ENCODE measurements around the gene MED26.

The MED26 gene

GRCh38 chr19:16588824-16589577 is 39.0 kb downstream of the MED26 start:
- in situ Hi-C loops (cut with MboI; ENCODE audit: low pct_unique_long_range_greater_than_20kb, low sequenced_read_pairs, unreplicated experiment): no loop called here
- TF ChIP-seq, protein P1, sequence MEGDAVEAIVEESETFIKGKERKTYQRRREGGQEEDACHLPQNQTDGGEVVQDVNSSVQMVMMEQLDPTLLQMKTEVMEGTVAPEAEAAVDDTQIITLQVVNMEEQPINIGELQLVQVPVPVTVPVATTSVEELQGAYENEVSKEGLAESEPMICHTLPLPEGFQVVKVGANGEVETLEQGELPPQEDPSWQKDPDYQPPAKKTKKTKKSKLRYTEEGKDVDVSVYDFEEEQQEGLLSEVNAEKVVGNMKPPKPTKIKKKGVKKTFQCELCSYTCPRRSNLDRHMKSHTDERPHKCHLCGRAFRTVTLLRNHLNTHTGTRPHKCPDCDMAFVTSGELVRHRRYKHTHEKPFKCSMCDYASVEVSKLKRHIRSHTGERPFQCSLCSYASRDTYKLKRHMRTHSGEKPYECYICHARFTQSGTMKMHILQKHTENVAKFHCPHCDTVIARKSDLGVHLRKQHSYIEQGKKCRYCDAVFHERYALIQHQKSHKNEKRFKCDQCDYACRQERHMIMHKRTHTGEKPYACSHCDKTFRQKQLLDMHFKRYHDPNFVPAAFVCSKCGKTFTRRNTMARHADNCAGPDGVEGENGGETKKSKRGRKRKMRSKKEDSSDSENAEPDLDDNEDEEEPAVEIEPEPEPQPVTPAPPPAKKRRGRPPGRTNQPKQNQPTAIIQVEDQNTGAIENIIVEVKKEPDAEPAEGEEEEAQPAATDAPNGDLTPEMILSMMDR (IDR thresholded peaks at IDR 0.05; ENCODE audit: extremely low read depth, insufficient read depth, missing control alignments): no peak
- no peak for DNase-seq (ENCODE audit: low spot score)

- peak; percentile 87 for DNase-seq (ENCODE audit: low spot score)
- in situ Hi-C loops (cut with MboI; ENCODE audit: low pct_unique_long_range_greater_than_20kb, low sequenced_read_pairs, unreplicated experiment): no loop called here
- TF ChIP-seq, protein P1 (IDR thresholded peaks at IDR 0.05; ENCODE audit: extremely low read depth, insufficient read depth, missing control alignments): peak; percentile 27
These were observed 39.9 kb downstream of the MED26 start for GRCh38 chr19:16587833-16588823.

- in situ Hi-C loops (cut with MboI; ENCODE audit: low pct_unique_long_range_greater_than_20kb, low sequenced_read_pairs, unreplicated experiment): no loop called here
- no peak for DNase-seq (ENCODE audit: low spot score)
- TF ChIP-seq, protein P1 (IDR thresholded peaks at IDR 0.05; ENCODE audit: extremely low read depth, insufficient read depth, missing control alignments): no peak
These were observed 40.8 kb downstream of the MED26 start for GRCh38 chr19:16586991-16587832.

DNA sequence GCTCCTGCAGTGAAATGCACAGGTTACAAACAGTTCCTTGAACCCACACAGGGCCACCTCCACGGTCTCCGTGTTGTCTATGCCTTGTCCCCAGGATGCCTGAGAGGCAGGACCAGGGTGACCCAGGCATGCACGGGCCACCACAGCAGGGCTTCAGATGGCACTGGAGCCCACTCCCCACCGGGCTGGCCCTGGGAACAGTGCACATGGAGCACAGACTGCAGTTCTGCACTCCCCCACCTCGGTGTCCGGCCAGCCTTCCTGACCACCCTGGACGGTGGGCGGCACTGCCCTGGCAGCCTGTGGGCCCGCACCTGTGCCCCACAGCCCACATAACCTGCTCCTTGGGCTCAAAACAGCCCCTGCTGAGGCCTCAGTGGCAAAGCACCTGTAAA is 41.5 kb downstream of the MED26 start:
- no peak for DNase-seq (ENCODE audit: low spot score)
- TF ChIP-seq, protein P1 (IDR thresholded peaks at IDR 0.05; ENCODE audit: extremely low read depth, insufficient read depth, missing control alignments): no peak
- in situ Hi-C loops (cut with MboI; ENCODE audit: low pct_unique_long_range_greater_than_20kb, low sequenced_read_pairs, unreplicated experiment): no loop called here

DNA sequence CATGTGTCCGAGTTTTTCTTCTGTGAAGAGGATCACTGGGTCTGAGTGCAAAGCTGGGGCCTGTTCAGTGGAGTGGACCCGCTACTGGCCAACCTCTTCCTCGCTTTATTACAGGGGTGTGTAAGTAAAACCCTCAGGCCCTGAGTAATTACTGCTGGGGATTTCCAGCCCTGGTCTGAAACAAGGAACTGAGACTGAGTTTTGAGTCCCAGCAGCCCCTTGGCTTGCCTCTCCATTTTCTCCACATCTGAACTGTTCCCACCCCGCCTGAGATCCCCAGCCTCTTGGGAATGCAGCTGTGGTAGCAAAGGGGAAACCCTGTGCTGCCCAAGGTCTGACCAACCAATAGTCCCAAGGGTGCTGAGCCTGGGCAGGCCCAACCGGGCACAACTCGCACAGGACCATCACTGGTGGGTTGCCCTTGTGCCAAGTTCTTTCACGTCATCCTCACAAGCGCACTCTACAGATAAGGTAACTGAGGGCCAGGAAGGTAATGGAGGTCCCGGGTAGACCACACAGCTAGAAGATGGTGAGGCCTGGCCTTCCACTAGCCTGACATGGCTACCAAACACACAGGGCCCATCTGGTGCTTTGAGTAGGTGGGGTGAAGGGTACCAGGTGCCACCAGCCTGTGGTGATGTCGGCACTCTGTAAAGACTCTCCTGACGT is 42.1 kb downstream of the MED26 start:
- TF ChIP-seq, protein P1 (IDR thresholded peaks at IDR 0.05; ENCODE audit: extremely low read depth, insufficient read depth, missing control alignments): no peak
- in situ Hi-C loops (cut with MboI; ENCODE audit: low pct_unique_long_range_greater_than_20kb, low sequenced_read_pairs, unreplicated experiment): no loop called here
- peak; percentile 83 for DNase-seq (ENCODE audit: low spot score)
